Stimulated activated CD4-positive, alpha-beta T cell treated with anti-CD3 and anti-CD28 coated beads, Interleukin-12 subunit alpha, Interleukin-12 subunit beta, amount 100 ng/mL, for 48 hours (primary cell): ENCODE results near the gene PRXL2A.

ENCODE experiments used
- DNase-seq, 3 donors: peaks; one replicate each; pipeline ENCODE4 v3.0.0-alpha.2; 2020; ENCODE audit warnings: low read depth in 2 of 3, low spot score in 1 of 3

The PRXL2A gene

GRCh38 chr10:80460399-80461207 lies 52.3 kb downstream of the PRXL2A start:
- no peak for DNase-seq

GRCh38 chr10:80461208-80462183 lies 53.1 kb downstream of the PRXL2A start:
- DNase-seq: no peak

- DNase-seq: no peak
Observed at GRCh38 chr10:80462299-80462980, 54.1 kb downstream of the PRXL2A start.

- no peak for DNase-seq
Observed at GRCh38 chr10:80462981-80463741, 54.8 kb downstream of the PRXL2A start.

- no peak for DNase-seq
Observed at GRCh38 chr10:80463868-80464267, 55.5 kb downstream of the PRXL2A start.

GRCh38 chr10:80464557-80465450 lies 56.5 kb downstream of the PRXL2A start:
- no peak for DNase-seq

- no peak for DNase-seq
Observed at GRCh38 chr10:80465451-80465835, 57.1 kb downstream of the PRXL2A start.

GRCh38 chr10:80465839-80466590 lies 57.7 kb downstream of the PRXL2A start:
- DNase-seq: no peak

GRCh38 chr10:80466724-80467326 lies 58.5 kb downstream of the PRXL2A start:
- DNase-seq: no peak

GRCh38 chr10:80468002-80468401 lies 59.7 kb downstream of the PRXL2A start:
- DNase-seq: no peak

GRCh38 chr10:80468806-80469421 lies 60.6 kb downstream of the PRXL2A start:
- DNase-seq: no peak

- no peak for DNase-seq
Observed at GRCh38 chr10:80470266-80470665, 61.9 kb downstream of the PRXL2A start.

GRCh38 chr10:80471001-80471400 lies 62.6 kb downstream of the PRXL2A start:
- DNase-seq: no peak

- DNase-seq: peak in 1 of 3 donors; percentile 48
Observed at GRCh38 chr10:80471715-80472233, 63.4 kb downstream of the PRXL2A start.

GRCh38 chr10:80472234-80473095 lies 64.1 kb downstream of the PRXL2A start:
- DNase-seq: no peak

GRCh38 chr10:80473096-80473657 lies 64.8 kb downstream of the PRXL2A start:
- no peak for DNase-seq
